Mesenchymal stem cell (in vitro differentiated cells and primary cell): Measurements from ENCODE around the gene PAWR.
"Not testable (repeated sequence)": the region's sequence is repeated elsewhere in the genome, so short reads cannot be mapped to it uniquely, and the experiment has no call there.

Source experiments
- DNase-seq: peaks from one replicate; pipeline ENCODE4 v3.0.0-alpha.2; 2013
- H2AFZ ChIP-seq: one replicate; pipeline ENCODE4 v1.6.1; 2013; ENCODE audit warnings: low read depth, mild to moderate bottlenecking, control low read depth, inconsistent platforms, low read length, moderate library complexity
- H2AK5ac ChIP-seq: 2 replicates; pipeline ENCODE4 v1.6.1; 2013; ENCODE audit warnings: low read length, moderate library complexity, mild to moderate bottlenecking, inconsistent platforms; ENCODE audit not compliant: severe bottlenecking
- H2BK120ac ChIP-seq: one replicate; pipeline ENCODE4 v1.6.1; 2013; ENCODE audit warnings: low read depth, mild to moderate bottlenecking, inconsistent platforms, low read length, moderate library complexity
- H2BK12ac ChIP-seq, 2 experiments: one replicate each; pipeline ENCODE4 v1.6.1; 2013; ENCODE audit warnings: inconsistent platforms in 2 of 2, low read length in 2 of 2, mild to moderate bottlenecking in 2 of 2, moderate library complexity in 2 of 2, control low read depth in 1 of 2
- H2BK15ac ChIP-seq: one replicate; pipeline ENCODE4 v1.6.1; 2013; ENCODE audit warnings: mild to moderate bottlenecking, low read depth, inconsistent platforms; ENCODE audit not compliant: poor library complexity, severe bottlenecking
- H2BK5ac ChIP-seq: 2 replicates; pipeline ENCODE4 v1.6.1; 2013; ENCODE audit warnings: low read depth, mild to moderate bottlenecking, low read length, control low read depth, inconsistent platforms; ENCODE audit not compliant: poor library complexity, severe bottlenecking
- H3K14ac ChIP-seq, 2 experiments: one replicate each; pipeline ENCODE4 v1.6.1; 2013; ENCODE audit warnings: inconsistent platforms in 2 of 2, low read length in 2 of 2, control low read depth in 1 of 2, mild to moderate bottlenecking in 1 of 2, moderate library complexity in 1 of 2
- H3K18ac ChIP-seq, 2 experiments: one replicate each; pipeline ENCODE4 v1.6.1; 2013; ENCODE audit warnings: inconsistent platforms in 2 of 2, low read length in 2 of 2, control low read depth in 1 of 2, low read depth in 1 of 2, mild to moderate bottlenecking in 1 of 2
- H3K23ac ChIP-seq, 2 experiments: one replicate each; pipeline ENCODE4 v1.6.1; 2013; ENCODE audit warnings: inconsistent platforms in 2 of 2, low read length in 2 of 2, mild to moderate bottlenecking in 2 of 2, moderate library complexity in 2 of 2, control low read depth in 1 of 2
- H3K27ac ChIP-seq: 2 replicates; pipeline ENCODE4 v1.5.1; 2013; ENCODE audit warnings: mild to moderate bottlenecking, moderate library complexity, low read length, control low read depth, inconsistent platforms; ENCODE audit not compliant: poor library complexity, severe bottlenecking
- H3K27me3 ChIP-seq, 2 experiments: 2 replicates each; pipeline versions ENCODE4 v1.6.1 to v1.7.0; 2013; ENCODE audit warnings: low read length in 2 of 2, mild to moderate bottlenecking in 2 of 2, moderate library complexity in 2 of 2, control low read depth in 1 of 2, inconsistent platforms in 1 of 2; ENCODE audit not compliant: control insufficient read depth in 1 of 2, insufficient read depth in 1 of 2
- H3K36me3 ChIP-seq, 2 experiments: 2 replicates each; pipeline versions ENCODE4 v1.6.1 to v1.7.0; 2013; ENCODE audit warnings: low read length in 2 of 2, control low read depth in 1 of 2, inconsistent platforms in 1 of 2, low read depth in 1 of 2, mild to moderate bottlenecking in 1 of 2; ENCODE audit not compliant: insufficient read depth in 2 of 2, control insufficient read depth in 1 of 2
- H3K4ac ChIP-seq, 2 experiments: one replicate each; pipeline ENCODE4 v1.6.1; 2013; ENCODE audit warnings: inconsistent platforms in 2 of 2, low read length in 2 of 2, mild to moderate bottlenecking in 2 of 2, moderate library complexity in 2 of 2, control low read depth in 1 of 2, low read depth in 1 of 2
- H3K4me1 ChIP-seq: 2 replicates; pipeline ENCODE4 v1.6.1; 2013; ENCODE audit warnings: low read depth, low read length, control low read depth; ENCODE audit not compliant: control insufficient read depth, insufficient read depth
- H3K4me2 ChIP-seq: 2 replicates; pipeline ENCODE4 v1.6.1; 2013; ENCODE audit warnings: low read length, mild to moderate bottlenecking, inconsistent platforms; ENCODE audit not compliant: poor library complexity, severe bottlenecking
- H3K4me3 ChIP-seq, 2 experiments: 2 replicates each; pipeline versions ENCODE4 v1.5.1 to v1.7.0; 2013; ENCODE audit warnings: low read length in 2 of 2, mild to moderate bottlenecking in 2 of 2, control low read depth in 1 of 2, low read depth in 1 of 2; ENCODE audit not compliant: insufficient read depth in 1 of 2
- H3K79me1 ChIP-seq: replicated peaks from 2 replicates; pipeline ENCODE4 v1.6.1; 2013; ENCODE audit warnings: mild to moderate bottlenecking, control low read depth, low read length, inconsistent platforms; ENCODE audit not compliant: poor library complexity, severe bottlenecking
- H3K9ac ChIP-seq: 2 replicates; pipeline ENCODE4 v1.7.0; 2013; ENCODE audit warnings: mild to moderate bottlenecking, low read length, moderate library complexity
- H3K9me3 ChIP-seq: 2 replicates; pipeline ENCODE4 v1.7.0; 2013; ENCODE audit warnings: mild to moderate bottlenecking, low read length; ENCODE audit not compliant: control insufficient read depth
- H4K8ac ChIP-seq: one replicate; pipeline ENCODE4 v1.6.1; 2013; ENCODE audit warnings: inconsistent platforms, mild to moderate bottlenecking, low read length, moderate library complexity
- H4K91ac ChIP-seq: one replicate; pipeline ENCODE4 v1.6.1; 2013; ENCODE audit warnings: mild to moderate bottlenecking, low read length, inconsistent platforms
- WGBS: methylation state at CpG from one replicate; pipeline ENCODE4 v1.1.7; 2013; ENCODE audit warnings: mixed read lengths; 5-methylcytosine and 5-hydroxymethylcytosine counted together

The PAWR gene

DNA sequence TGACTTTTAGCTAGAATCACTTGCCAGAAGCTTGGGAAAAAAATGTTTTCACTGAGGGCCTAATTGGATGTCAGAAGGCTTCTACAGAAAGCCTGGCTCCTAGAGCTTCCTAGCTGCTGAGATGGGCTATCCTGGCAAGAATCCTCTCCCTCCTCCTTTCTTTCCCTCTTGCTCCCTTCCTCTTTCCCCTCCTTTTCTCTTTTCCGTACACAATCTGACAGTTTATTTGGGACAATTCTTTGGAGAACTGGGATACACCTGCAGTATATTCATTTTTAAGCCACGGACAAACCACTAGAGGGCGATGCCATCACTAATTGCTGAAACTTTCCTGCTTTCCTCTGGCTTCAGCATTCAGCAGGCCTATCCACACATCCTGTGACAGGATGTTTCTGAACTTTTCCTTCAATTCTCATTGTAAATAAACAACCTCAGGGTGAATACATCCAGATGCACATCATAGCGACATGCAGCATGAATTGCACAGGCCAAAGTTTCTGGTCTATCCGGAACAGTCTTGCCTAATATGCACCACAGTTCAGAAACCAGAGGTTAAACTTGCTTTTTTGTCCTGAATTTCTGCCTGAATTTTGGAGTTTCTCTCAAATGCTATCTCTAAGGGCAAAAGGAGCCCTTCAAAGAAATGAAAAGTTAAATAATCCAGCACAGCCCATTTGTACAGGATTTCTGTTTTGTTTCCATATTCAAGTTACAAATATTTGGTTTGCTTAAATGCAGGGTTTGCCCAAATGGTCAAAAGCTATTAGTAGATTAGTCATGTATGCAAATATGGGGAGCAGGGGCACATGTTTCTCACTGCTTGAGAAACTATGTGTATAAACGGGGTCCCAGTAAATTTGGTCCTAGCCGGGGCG is 142.8 kb downstream of the PAWR start:
- H2BK5ac ChIP-seq, result peak overlapping the region; percentile 99
- no peak overlapping the region for H3K14ac ChIP-seq
- no peak overlapping the region for H3K4me3 ChIP-seq
- no peak overlapping the region for H3K23ac ChIP-seq
- peak overlapping the region; percentile 40 to 57 for H3K18ac ChIP-seq
- no peaks in the 10 kb centered on the region for H3K27me3 ChIP-seq
- H2BK15ac ChIP-seq, result no peak overlapping the region
- peak overlapping the region; percentile 24 for H2AFZ ChIP-seq
- peak overlapping the region; percentile 30 for H3K9ac ChIP-seq
- peak overlapping the region; percentile 16 for H4K8ac ChIP-seq
- peak overlapping the region; percentile 100 for H3K27ac ChIP-seq
- peak overlapping the region; percentile 25 for H4K91ac ChIP-seq
- H3K4ac ChIP-seq, result peak overlapping the region; percentile 15 to 85
- peak overlapping the region; percentile 85 to 93 for H2BK12ac ChIP-seq
- H3K36me3 ChIP-seq, result peaks cover 0 to 7% of the 10 kb centered on the region in 2 experiments
- peaks cover 6% of the 10 kb centered on the region for H3K79me1 ChIP-seq
- no peak overlapping the region for H3K4me2 ChIP-seq
- H3K4me1 ChIP-seq, result peaks cover 4% of the 10 kb centered on the region
- WGBS, result 28% methylated on average over 8 of the region's 8 CpGs
- H2AK5ac ChIP-seq, result peak overlapping the region; percentile 99
- DNase-seq, result peak; percentile 92
- H3K9me3 ChIP-seq, result peaks cover 7% of the 10 kb centered on the region
- H2BK120ac ChIP-seq, result peak overlapping the region; percentile 79

DNA sequence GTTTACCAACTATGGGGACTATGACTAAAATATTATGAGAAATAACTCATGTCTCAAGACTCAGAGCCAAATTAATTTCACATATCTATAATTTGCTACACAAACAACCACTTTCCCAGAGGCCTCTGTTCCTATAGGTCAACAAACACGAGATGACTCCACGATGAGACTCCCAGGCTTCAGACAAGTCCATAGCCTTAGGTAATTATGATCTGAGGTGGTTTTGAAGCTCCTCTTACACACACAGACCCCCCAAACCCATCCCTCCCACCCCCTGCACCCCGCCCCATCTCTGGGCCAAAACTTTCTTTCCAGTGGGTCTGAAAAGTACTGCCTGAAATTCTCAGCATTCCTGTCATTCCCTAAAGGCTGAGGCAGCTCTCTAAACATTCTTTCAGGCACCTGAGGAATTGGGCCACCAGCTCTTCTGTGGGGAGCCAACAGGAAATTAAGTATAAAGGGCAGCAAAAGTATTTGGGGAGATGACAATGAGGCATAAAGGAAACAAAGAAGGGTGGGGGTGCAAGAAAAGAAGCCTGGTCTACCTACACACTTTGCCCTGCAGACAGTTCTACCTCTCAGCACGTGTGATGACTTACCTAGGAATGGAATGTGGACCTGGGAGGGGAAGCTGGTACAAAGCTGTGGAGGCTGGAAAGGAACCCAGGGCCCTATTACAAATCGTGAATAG is 143.6 kb downstream of the PAWR start:
- Histone ChIP-seq H3K9ac (no peak overlapping the region), H3K4me2 (no peak overlapping the region), H3K9me3 (peaks cover 7% of the 10 kb centered on the region), H3K27ac (peak overlapping the region; percentile 100), H2BK5ac (peak overlapping the region; percentile 99), H4K8ac (peak overlapping the region; percentile 16), H3K36me3 (peaks cover 0 to 1% of the 10 kb centered on the region in 2 experiments), H3K79me1 (peaks cover 3% of the 10 kb centered on the region), H4K91ac (peak overlapping the region; percentile 25), H2BK12ac (peak overlapping the region; percentile 85 to 93), H2BK120ac (peak overlapping the region; percentile 79), H3K18ac (peak overlapping the region; percentile 4 to 40), H2AFZ (no peak overlapping the region), H2AK5ac (no peak overlapping the region), H3K23ac (no peak overlapping the region), H3K4ac (peak overlapping the region; percentile 8 to 15), H3K4me3 (no peak overlapping the region), H3K27me3 (no peaks in the 10 kb centered on the region), H2BK15ac (peak overlapping the region; percentile 3), H3K4me1 (peaks cover 4% of the 10 kb centered on the region), H3K14ac (no peak overlapping the region)
- no peak for DNase-seq
- WGBS, result 19% methylated on average over 3 of the region's 5 CpGs

DNA sequence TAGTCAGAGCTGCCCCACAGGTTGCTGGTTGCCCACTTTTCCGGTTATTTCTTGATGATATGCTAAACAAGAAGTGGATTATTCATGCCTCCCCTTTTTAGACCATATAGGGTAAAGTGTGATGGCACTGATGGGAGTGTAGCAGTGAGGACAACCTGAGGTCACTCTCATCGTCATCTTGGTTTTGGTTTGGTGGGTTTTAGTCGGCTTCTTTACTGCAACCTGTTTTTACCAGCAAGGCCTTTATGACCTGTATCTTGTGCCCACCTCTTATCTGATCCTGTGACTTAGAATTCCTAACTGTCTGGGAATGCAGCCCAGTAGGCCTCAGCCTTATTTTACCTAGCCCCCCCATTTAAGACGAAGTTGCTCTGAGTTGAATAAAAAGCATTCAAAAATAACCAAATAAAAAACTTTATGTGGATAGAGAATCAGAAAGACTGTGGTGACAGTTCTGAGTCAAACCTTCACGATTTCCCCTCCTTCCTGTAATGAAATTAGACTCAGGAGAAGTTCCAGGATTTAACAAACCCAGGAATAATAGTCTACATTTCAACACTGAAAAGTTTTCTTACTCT is 144.2 kb downstream of the PAWR start:
- no peak overlapping the region for H2BK15ac ChIP-seq
- no peak for DNase-seq
- 74% methylated on average over 4 of the region's 5 CpGs for WGBS
- peak overlapping the region in 1 of 2 experiments; percentile 92 for H2BK12ac ChIP-seq
- no peak overlapping the region for H3K14ac ChIP-seq
- H3K27me3 ChIP-seq, result no peaks in the 10 kb centered on the region
- H4K91ac ChIP-seq, result no peak overlapping the region
- no peak overlapping the region for H3K9ac ChIP-seq
- H4K8ac ChIP-seq, result no peak overlapping the region
- H3K79me1 ChIP-seq, result no peaks in the 10 kb centered on the region
- peaks cover 4% of the 10 kb centered on the region for H3K4me1 ChIP-seq
- H2BK5ac ChIP-seq, result peak overlapping the region; percentile 96
- H3K4me3 ChIP-seq, result no peak overlapping the region
- H2AFZ ChIP-seq, result no peak overlapping the region
- peak overlapping the region; percentile 95 for H3K27ac ChIP-seq
- no peaks in the 10 kb centered on the region for H3K36me3 ChIP-seq
- peak overlapping the region; percentile 99 for H2AK5ac ChIP-seq
- no peak overlapping the region for H3K18ac ChIP-seq
- H3K23ac ChIP-seq, result no peak overlapping the region
- no peak overlapping the region for H3K4me2 ChIP-seq
- H3K9me3 ChIP-seq, result peaks cover 7% of the 10 kb centered on the region
- no peak overlapping the region for H2BK120ac ChIP-seq
- H3K4ac ChIP-seq, result peak overlapping the region in 1 of 2 experiments; percentile 93

DNA sequence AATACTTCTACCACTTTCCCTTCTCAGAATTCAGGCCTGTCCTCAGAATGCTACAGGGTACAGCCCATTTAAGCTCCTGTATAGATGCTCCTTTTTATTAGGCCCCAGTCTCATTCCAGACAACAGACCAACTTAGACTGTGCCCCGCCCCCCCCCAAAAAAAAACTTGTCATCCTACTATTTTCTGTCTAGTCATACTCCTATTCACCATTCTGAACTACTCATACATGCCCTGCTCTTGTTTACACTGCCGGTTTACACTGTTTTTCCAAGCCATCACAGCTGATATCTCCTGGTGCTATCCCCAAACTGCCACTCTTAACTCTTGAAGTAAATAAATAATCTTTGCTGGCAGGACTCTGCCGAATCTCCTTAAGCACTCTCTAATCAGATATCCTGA is 146.3 kb downstream of the PAWR start:
- H3K4me2 ChIP-seq, H2AFZ ChIP-seq: not testable (repeated sequence)

More for the DNA sequence above, 146.3 kb downstream of the PAWR start:
- H3K36me3 ChIP-seq, H3K14ac ChIP-seq, H2BK12ac ChIP-seq, H4K91ac ChIP-seq, H3K23ac ChIP-seq, H3K9me3 ChIP-seq, H2BK120ac ChIP-seq, H4K8ac ChIP-seq, H2AK5ac ChIP-seq, H3K27me3 ChIP-seq, H2BK5ac ChIP-seq, H3K27ac ChIP-seq, H3K4ac ChIP-seq, H3K4me1 ChIP-seq, H3K18ac ChIP-seq, H3K9ac ChIP-seq, H3K79me1 ChIP-seq, H3K4me3 ChIP-seq, H2BK15ac ChIP-seq: not testable (repeated sequence)
- DNase-seq, result peak; percentile 49
- 17% methylated on average over 3 of the region's 3 CpGs for WGBS
